Lung (tissue), 12 donors: ENCODE results near the gene OGFOD2. TPM values are rescaled to one million over a fixed set of nuclear protein-coding genes. Genes with fewer than 3 reads are reported as not detected.

Experiments
- ATAC-seq: fragments of 200-7000 bp; cut with Tn5 transposase; one replicate; pipeline ENCODE4 v1.9.1; 2020; ENCODE audit warnings: moderate number of reproducible peaks; ENCODE audit not compliant: insufficient read depth, low FRiP score
- DNase-seq, 3 donors: peaks; one replicate each; pipeline ENCODE4 v3.0.0-alpha.2; 2013 to 2017
- H3K27ac ChIP-seq, 2 donors: one replicate each; pipeline ENCODE4 v1.5.1; 2013; ENCODE audit warnings: mild to moderate bottlenecking in 2 of 2, moderate library complexity in 2 of 2, control low read depth in 1 of 2, inconsistent platforms in 1 of 2, low read depth in 1 of 2, low read length in 1 of 2
- H3K27me3 ChIP-seq, 3 donors: one replicate each; pipeline ENCODE4 v1.5.1; 2013; ENCODE audit warnings: low read length in 2 of 3; ENCODE audit not compliant: control insufficient read depth in 3 of 3, insufficient read depth in 3 of 3
- H3K36me3 ChIP-seq, 4 donors: one replicate each; pipeline ENCODE4 v1.5.1; 2013; ENCODE audit warnings: low read length in 4 of 4, mild to moderate bottlenecking in 1 of 4, moderate library complexity in 1 of 4; ENCODE audit not compliant: control insufficient read depth in 4 of 4, insufficient read depth in 4 of 4
- H3K4me1 ChIP-seq, 5 donors: one replicate each; pipeline ENCODE4 v1.5.1; 2013; ENCODE audit warnings: low read length in 5 of 5, mild to moderate bottlenecking in 2 of 5, moderate library complexity in 1 of 5; ENCODE audit not compliant: control insufficient read depth in 5 of 5, insufficient read depth in 5 of 5
- H3K4me3 ChIP-seq: one replicate; pipeline ENCODE4 v1.5.1; 2013; ENCODE audit warnings: mild to moderate bottlenecking, control low read depth, moderate library complexity
- H3K9ac ChIP-seq, 2 donors: one replicate each; pipeline ENCODE4 v1.5.1; 2013; ENCODE audit warnings: low read length in 2 of 2, control low read depth in 1 of 2; ENCODE audit not compliant: insufficient read depth in 1 of 2
- H3K9me3 ChIP-seq, 4 donors: one replicate each; pipeline ENCODE4 v1.5.1; 2013; ENCODE audit warnings: low read length in 3 of 4, mild to moderate bottlenecking in 1 of 4, moderate library complexity in 1 of 4; ENCODE audit not compliant: control insufficient read depth in 4 of 4, insufficient read depth in 3 of 4
- CTCF ChIP-seq: IDR thresholded peaks from 2 replicates; pipeline ENCODE4 v1.5.1; 2012; ENCODE audit warnings: mild to moderate bottlenecking; ENCODE audit errors: control extremely low read depth, extremely low read depth
- WGBS, 2 donors: extraction: QIAGEN DNeasy Blood & Tissue Kit; methylation state at CpG; one replicate each; pipeline ENCODE4 v1.1.7; 2013; 5-methylcytosine and 5-hydroxymethylcytosine counted together
- polyA plus RNA-seq, 2 donors: library from polyadenylated mRNA; stranded (reverse); fragments of 200-250 nt; gene quantifications; one replicate each; pipeline ENCODE4 v1.2.1, GENCODE V29; 2013
- total RNA-seq, 2 donors: library from RNA; depleted of rRNA in 1 of 2; stranded (reverse); fragments of >200 nt in 1 of 2; gene quantifications; one replicate each; pipeline ENCODE4 v1.2.1, GENCODE V29; 2014 to 2021
- donor health status: control.
- donor health status: control.
- donor health status: Bipolar disorder and iron deficiency.
- donor health status: healthy.
- donor health status: DM: yes; HTN: yes; CAD: no.

The OGFOD2 gene
- total and polyA plus RNA-seq, 4 donors, result 11.4 to 30.1 (median 18.5) TPM

DNA sequence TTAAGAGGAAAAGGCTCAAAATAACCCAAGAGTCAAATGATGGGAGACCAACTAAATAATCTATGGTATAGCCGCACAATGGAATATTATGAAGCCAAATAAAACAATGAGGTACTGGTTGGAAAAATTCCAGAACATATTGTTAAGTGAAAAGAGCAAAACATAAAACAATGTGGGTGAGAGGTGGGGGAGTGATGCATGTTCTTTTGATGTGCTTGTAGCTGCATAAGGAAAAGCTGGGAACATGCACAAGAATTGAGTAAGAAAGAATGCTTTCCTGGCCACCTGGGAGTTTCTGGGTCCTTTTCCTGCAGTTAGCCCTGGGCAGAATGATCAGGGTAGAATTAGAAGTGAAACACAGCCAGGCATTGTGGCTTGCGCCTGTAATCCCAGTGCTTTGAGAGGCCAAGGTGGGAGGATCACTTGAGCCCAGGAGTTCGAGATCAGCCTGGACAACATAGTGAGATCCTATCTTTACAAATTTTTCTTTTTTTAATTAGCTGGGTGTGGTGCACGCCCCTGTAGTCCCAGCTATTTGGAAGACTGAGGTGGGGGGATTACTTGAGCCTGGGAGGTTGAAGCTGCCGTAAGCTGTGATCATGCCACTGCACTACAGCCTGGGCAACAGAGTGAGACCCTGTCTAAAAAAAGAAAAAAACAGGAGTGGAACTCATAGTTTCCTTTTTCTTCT, 16.7 kb upstream of the OGFOD2 start:
- Histone ChIP-seq H3K27me3 (no peaks in the 10 kb centered on the region), H3K4me3 (no peak overlapping the region), H3K4me1 (peaks cover 0 to 6% (median 3%) of the 10 kb centered on the region in 5 donors), H3K9me3 (no peaks in the 10 kb centered on the region), H3K9ac (no peak overlapping the region), H3K36me3 (peaks cover 0 to 7% (median 0%) of the 10 kb centered on the region in 4 donors), H3K27ac (no peak overlapping the region)
- DNase-seq, result no peak
- no peak for ATAC-seq
- WGBS, 2 donors, result 83 to 84% methylated on average over 5 of the region's 5 CpGs
- no peak for TF ChIP-seq CTCF

GRCh38 chr12:122959566-122960192, 15.4 kb upstream of the OGFOD2 start:
- Histone ChIP-seq H3K27me3 (no peaks in the 10 kb centered on the region), H3K9me3 (no peaks in the 10 kb centered on the region), H3K27ac (no peak overlapping the region), H3K4me3 (no peak overlapping the region), H3K9ac (no peak overlapping the region), H3K36me3 (peaks cover 0 to 7% (median 0%) of the 10 kb centered on the region in 4 donors), H3K4me1 (peaks cover 0 to 16% (median 5%) of the 10 kb centered on the region in 5 donors)
- WGBS, 2 donors, result 95 to 96% methylated on average over 33 to 35 of the region's 35 CpGs
- no peak for TF ChIP-seq CTCF
- DNase-seq, result no peak
- ATAC-seq, result no peak

GRCh38 chr12:122960193-122960569, 14.9 kb upstream of the OGFOD2 start:
- WGBS, 2 donors, result 95 to 97% methylated on average over 8 of the region's 8 CpGs
- Histone ChIP-seq H3K4me1 (peaks cover 0 to 21% (median 5%) of the 10 kb centered on the region in 5 donors), H3K9ac (no peak overlapping the region), H3K36me3 (peaks cover 0 to 7% (median 0%) of the 10 kb centered on the region in 4 donors), H3K27ac (no peak overlapping the region), H3K27me3 (no peaks in the 10 kb centered on the region), H3K9me3 (no peaks in the 10 kb centered on the region), H3K4me3 (no peak overlapping the region)
- ATAC-seq (no peak), DNase-seq (no peak)
- no peak for TF ChIP-seq CTCF
